Measurements from ENCODE around the gene CIDEB. TPM values are rescaled to one million over a fixed set of nuclear protein-coding genes. Genes with fewer than 3 reads are reported as not detected.
A peak's percentile ranks its signal among the peaks of the same experiment; 100 is the strongest.

The CIDEB gene
- total and polyA plus RNA-seq, 2 donors (not counting 1 experiment from before 2014, with no cell fraction given), result 26.2 to 32.8 TPM

- peaks cover 12% of the 10 kb centered on the region for H4K20me1 ChIP-seq (ENCODE audit: control insufficient read depth, insufficient read depth, low read length, poor library complexity, severe bottlenecking)
- CTCF ChIA-PET, result interaction anchor here (1.3 to 16.1 kb wide), 8 partner anchors 15 to 136 kb away, joined by 4 to 650 read pairs (median 51); partner anchors contain the start of genes CBLN3, CIDEB, DHRS1 and KHNYN
These were observed 23.3 kb upstream of the CIDEB start for GRCh38 chr14:24330973-24331674.

More at GRCh38 chr14:24330973-24331674, 23.3 kb upstream of the CIDEB start:
- Histone ChIP-seq H3K4me3 (ENCODE audit: control extremely low read depth in 1 of 5, extremely low read depth in 1 of 5, insufficient read depth in 1 of 5, low read depth in 2 of 5, low read length in 4 of 5) (no peak overlapping the region), H3K9ac (ENCODE audit: low read length) (no peak overlapping the region), H2AFZ (ENCODE audit: insufficient read depth, low read depth, low read length, poor library complexity, severe bottlenecking) (no peak overlapping the region), H3K27ac (ENCODE audit: low read length in 2 of 2) (no peak overlapping the region), H3K4me2 (replicated peaks; ENCODE audit: low read depth, low read length, poor library complexity, severe bottlenecking) (no peak overlapping the region), H3K9me3 (ENCODE audit: control extremely low read depth in 1 of 3, control insufficient read depth in 2 of 3, insufficient read depth in 1 of 3, low read length in 2 of 3) (peaks cover 0 to 9% (median 0%) of the 10 kb centered on the region in 3 donors), H3K79me2 (ENCODE audit: control insufficient read depth, insufficient read depth, low read length) (peaks cover 4% of the 10 kb centered on the region), H3K36me3 (replicated peaks in 1 of 2; ENCODE audit: control extremely low read depth in 1 of 2, control insufficient read depth in 1 of 2, extremely low read depth in 1 of 2, insufficient read depth in 2 of 2, low read length in 1 of 2) (peaks cover 0 to 2% of the 10 kb centered on the region in 2 experiments), H3K27me3 (replicated peaks in 1 of 4; ENCODE audit: control extremely low read depth in 1 of 4, control insufficient read depth in 3 of 4, insufficient read depth in 4 of 4, low read length in 3 of 4) (peaks cover 0 to 33% (median 19%) of the 10 kb centered on the region in 4 experiments), H3K4me1 (ENCODE audit: control insufficient read depth in 2 of 2, insufficient read depth in 2 of 2, low read length in 2 of 2) (peaks cover 42 to 47% of the 10 kb centered on the region in 2 donors)
- no peak for ATAC-seq (ENCODE audit: low read depth)
- intact Hi-C loops (cut with micrococcal nuclease), result loop anchor here (10.0 kb wide), 1 partner anchor 344 kb away; no protein-coding TSS in a partner anchor
- DNase-seq, result peak; percentile 17
- peaks cover 44% of the 10 kb centered on the region for H3K4me1 Mint-ChIP-seq
- no peaks in the 10 kb centered on the region for H3K9me3 Mint-ChIP-seq (ENCODE audit: insufficient read depth)
- H3K27me3 Mint-ChIP-seq, result peaks cover 17% of the 10 kb centered on the region
- WGBS (ENCODE audit: insufficient coverage), result 95% methylated on average over 4 of the region's 10 CpGs
- no peak overlapping the region for H3K4me3 Mint-ChIP-seq
- POLR2A ChIA-PET, result interaction anchor here (0.8 to 1.4 kb wide), 3 partner anchors 34 to 89 kb away, joined by 3 to 6 read pairs (median 4); partner anchors contain the start of gene TINF2
- TF ChIP-seq CTCF (IDR thresholded peaks at IDR 0.05) (no peak), EZH2 (IDR thresholded peaks at IDR 0.05; ENCODE audit: borderline replicate concordance, insufficient read depth, low read depth, low read length, poor library complexity, severe bottlenecking) (no peak)
- peak overlapping the region; percentile 21 for H3K27ac Mint-ChIP-seq

All from B cell (primary cell).